Calu3 (cell line): ENCODE results near the gene ACER1. TPM values are rescaled to one million over a fixed set of nuclear protein-coding genes. Genes with fewer than 3 reads are reported as not detected.

Experiments used
- BruUV-seq: library from RNA; stranded (reverse); fragments of 400-500 nt; replicated peaks from 2 replicates; lab custom pipeline; 2021; lab: Mats Ljungman, UMichigan
- CTCF ChIA-PET: fragments of 300-600 bp; sonication (Branson Sonifier 250); formaldehyde crosslinking; loops from one replicate; lab custom pipeline; 2022; ENCODE audit warnings: antibody characterized with exemption; lab: Charles Lee
- DNase-seq: peaks from one replicate; pipeline ENCODE4 v3.0.0; 2022
- H3K27ac Mint-ChIP-seq: one replicate; pipeline ENCODE4 v1.8.0; 2022; ENCODE audit warnings: mixed read lengths; ENCODE audit not compliant: unreplicated experiment
- H3K27me3 Mint-ChIP-seq: one replicate; pipeline ENCODE4 v1.8.0; 2022; ENCODE audit warnings: mixed read lengths; ENCODE audit not compliant: unreplicated experiment
- H3K36me3 Mint-ChIP-seq: one replicate; pipeline ENCODE4 v1.8.0; 2022; ENCODE audit warnings: mild to moderate bottlenecking, moderate library complexity, mixed read lengths; ENCODE audit not compliant: insufficient read depth, unreplicated experiment
- H3K4me1 Mint-ChIP-seq: one replicate; pipeline ENCODE4 v1.8.0; 2022; ENCODE audit warnings: mild to moderate bottlenecking, low read depth, mixed read lengths; ENCODE audit not compliant: unreplicated experiment
- H3K4me3 Mint-ChIP-seq: one replicate; pipeline ENCODE4 v1.8.0; 2022; ENCODE audit warnings: mild to moderate bottlenecking, low read depth, moderate library complexity, mixed read lengths; ENCODE audit not compliant: unreplicated experiment
- H3K9me3 Mint-ChIP-seq: one replicate; pipeline ENCODE4 v1.8.0; 2022; ENCODE audit warnings: low read depth, mixed read lengths; ENCODE audit not compliant: unreplicated experiment
- intact Hi-C: fragments of 100-400 bp; cut with micrococcal nuclease; formaldehyde crosslinking; loops from one replicate; pipeline ENCODE4 v1.10.0; 2022; ENCODE audit not compliant: unreplicated experiment
- total RNA-seq: library from RNA; stranded (reverse); gene quantifications from 2 replicates; pipeline ENCODE4 v1.2.3, GENCODE V29; 2022
- TF ChIP-seq, protein P1 (sequence below): fragments of 200-600 bp; IDR thresholded peaks from one replicate; pipeline ENCODE4 v1.8.0; 2022; ENCODE audit warnings: antibody characterized with exemption; ENCODE audit not compliant: unreplicated experiment

The ACER1 gene
- total RNA-seq, 1 experiment from 2014 or later, result not detected

- H3K4me1 Mint-ChIP-seq, result peaks cover 16% of the 10 kb centered on the region
- no peak overlapping the region for H3K27ac Mint-ChIP-seq
- no peaks in the 10 kb centered on the region for H3K27me3 Mint-ChIP-seq
- intact Hi-C loops, result no loop called here
- TF ChIP-seq, protein P1, sequence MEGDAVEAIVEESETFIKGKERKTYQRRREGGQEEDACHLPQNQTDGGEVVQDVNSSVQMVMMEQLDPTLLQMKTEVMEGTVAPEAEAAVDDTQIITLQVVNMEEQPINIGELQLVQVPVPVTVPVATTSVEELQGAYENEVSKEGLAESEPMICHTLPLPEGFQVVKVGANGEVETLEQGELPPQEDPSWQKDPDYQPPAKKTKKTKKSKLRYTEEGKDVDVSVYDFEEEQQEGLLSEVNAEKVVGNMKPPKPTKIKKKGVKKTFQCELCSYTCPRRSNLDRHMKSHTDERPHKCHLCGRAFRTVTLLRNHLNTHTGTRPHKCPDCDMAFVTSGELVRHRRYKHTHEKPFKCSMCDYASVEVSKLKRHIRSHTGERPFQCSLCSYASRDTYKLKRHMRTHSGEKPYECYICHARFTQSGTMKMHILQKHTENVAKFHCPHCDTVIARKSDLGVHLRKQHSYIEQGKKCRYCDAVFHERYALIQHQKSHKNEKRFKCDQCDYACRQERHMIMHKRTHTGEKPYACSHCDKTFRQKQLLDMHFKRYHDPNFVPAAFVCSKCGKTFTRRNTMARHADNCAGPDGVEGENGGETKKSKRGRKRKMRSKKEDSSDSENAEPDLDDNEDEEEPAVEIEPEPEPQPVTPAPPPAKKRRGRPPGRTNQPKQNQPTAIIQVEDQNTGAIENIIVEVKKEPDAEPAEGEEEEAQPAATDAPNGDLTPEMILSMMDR, result no peak
- CTCF ChIA-PET, result no interaction called here
- BruUV-seq, result no TSS peak
- no peak overlapping the region for H3K4me3 Mint-ChIP-seq
- peaks cover 7% of the 10 kb centered on the region for H3K36me3 Mint-ChIP-seq
- no peaks in the 10 kb centered on the region for H3K9me3 Mint-ChIP-seq
- no peak for DNase-seq
Observed at GRCh38 chr19:6269101-6269886, 64.1 kb downstream of the ACER1 start.

- Mint-ChIP-seq H3K4me1 (peaks cover 7% of the 10 kb centered on the region), H3K27ac (no peak overlapping the region), H3K36me3 (peaks cover 13% of the 10 kb centered on the region), H3K9me3 (no peaks in the 10 kb centered on the region), H3K27me3 (no peaks in the 10 kb centered on the region), H3K4me3 (no peak overlapping the region)
- no peak for DNase-seq
- intact Hi-C loops, result no loop called here
- BruUV-seq, result no TSS peak
- CTCF ChIA-PET, result no interaction called here
- TF ChIP-seq, protein P1, result no peak
Observed at GRCh38 chr19:6268382-6268771, 65.0 kb downstream of the ACER1 start.

DNA sequence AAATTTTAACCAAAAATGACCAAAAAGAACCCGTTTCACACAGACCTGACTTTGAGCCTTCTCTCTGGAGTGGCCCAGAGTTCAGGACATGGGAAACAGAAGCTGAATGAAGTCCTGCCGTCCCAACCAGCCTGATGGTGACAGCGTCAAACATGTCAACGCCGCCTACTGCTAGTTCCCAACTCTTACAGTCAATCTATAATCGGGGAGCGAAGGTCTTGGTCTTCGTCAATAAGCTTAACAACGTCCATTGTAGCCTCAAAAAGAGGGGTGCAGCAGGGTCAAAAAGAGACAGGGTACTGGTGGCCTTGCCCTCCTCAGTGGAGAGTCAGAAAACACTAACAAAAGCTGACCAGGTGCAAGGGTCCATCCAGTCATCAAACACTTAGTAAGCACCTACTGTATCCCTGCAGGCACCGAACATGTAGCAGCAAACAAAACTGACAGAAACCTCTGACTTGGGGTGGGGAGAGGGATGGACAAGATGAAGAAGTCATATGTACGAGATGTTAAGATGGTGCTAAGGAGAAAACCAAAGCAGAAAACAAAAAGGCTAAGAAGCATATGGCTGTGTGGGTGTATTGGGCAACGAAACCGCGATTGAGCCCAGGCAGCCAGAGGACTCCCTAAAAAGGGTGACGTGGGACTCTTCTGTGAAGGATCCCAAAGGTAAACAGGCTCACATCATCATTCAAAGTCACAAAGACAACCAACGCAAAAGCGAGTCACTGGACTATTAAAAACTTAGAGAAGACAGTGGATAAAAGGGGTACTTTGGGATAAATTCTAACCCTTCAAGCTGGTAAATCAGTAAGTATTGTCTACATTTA is 65.6 kb downstream of the ACER1 start:
- Mint-ChIP-seq H3K4me1 (peaks cover under 1% of the 10 kb centered on the region), H3K27me3 (no peaks in the 10 kb centered on the region), H3K36me3 (peaks cover 19% of the 10 kb centered on the region), H3K4me3 (no peak overlapping the region), H3K27ac (no peak overlapping the region), H3K9me3 (no peaks in the 10 kb centered on the region)
- CTCF ChIA-PET, result interaction anchor here (0.7 kb wide), 1 partner anchor 623 kb away, joined by 3 read pairs; no protein-coding TSS in a partner anchor
- DNase-seq, result no peak
- TF ChIP-seq, protein P1, result no peak
- intact Hi-C loops, result no loop called here
- no TSS peak for BruUV-seq

DNA sequence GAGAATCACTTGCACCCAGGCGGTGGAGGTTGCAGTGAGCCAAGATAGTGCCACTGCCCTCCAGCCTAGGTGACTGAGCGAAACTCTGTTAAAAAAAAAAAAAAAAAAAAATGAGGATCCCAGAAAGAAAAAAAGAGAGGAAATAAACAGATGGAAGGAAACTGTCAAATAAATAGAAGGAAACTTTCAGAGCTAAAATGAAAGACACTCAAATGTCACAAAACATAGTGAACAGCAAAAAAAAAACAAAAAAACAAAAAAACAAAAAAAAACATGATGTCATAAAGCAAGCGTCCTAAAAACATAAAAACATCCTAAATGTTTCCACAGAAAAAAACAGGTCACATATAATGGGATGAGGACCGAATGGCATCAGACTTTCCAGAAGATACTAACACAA is 68.6 kb downstream of the ACER1 start:
- Mint-ChIP-seq H3K9me3 (no peaks in the 10 kb centered on the region), H3K27ac (no peak overlapping the region), H3K27me3 (no peaks in the 10 kb centered on the region), H3K36me3 (peaks cover 33% of the 10 kb centered on the region), H3K4me1 (no peaks in the 10 kb centered on the region), H3K4me3 (no peak overlapping the region)
- no peak for DNase-seq
- CTCF ChIA-PET, result no interaction called here
- BruUV-seq, result no TSS peak
- intact Hi-C loops, result no loop called here
- TF ChIP-seq, protein P1, result no peak
